ENCODE data around the gene TAT. TPM values are rescaled to one million over a fixed set of nuclear protein-coding genes. Genes with fewer than 3 reads are reported as not detected.
A peak's percentile ranks its signal among the peaks of the same experiment; 100 is the strongest.

The TAT gene
- total RNA-seq, 1 donor from 2014 or later = not detected

DNA sequence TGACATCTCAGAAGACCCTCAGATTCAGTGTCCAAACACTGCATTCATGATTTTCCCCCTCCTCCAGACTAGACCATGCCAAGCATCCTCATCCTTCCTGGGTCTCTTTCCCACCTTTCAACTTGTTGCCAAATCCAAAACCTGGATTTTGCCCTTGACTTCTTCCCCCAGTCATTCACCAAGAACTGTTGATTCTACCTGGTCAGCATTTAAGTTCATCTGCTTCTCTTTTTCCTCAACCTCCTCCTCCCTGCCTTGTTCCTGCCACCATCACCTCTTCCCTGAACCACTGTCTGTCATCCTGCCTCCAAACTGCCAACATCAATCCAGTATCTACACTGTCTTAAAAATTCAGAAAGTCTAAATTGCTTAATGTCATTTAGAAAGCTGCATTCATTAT lies 29.7 kb downstream of the TAT start:
- DNase-seq (ENCODE audit: low read depth) = no peak

DNA sequence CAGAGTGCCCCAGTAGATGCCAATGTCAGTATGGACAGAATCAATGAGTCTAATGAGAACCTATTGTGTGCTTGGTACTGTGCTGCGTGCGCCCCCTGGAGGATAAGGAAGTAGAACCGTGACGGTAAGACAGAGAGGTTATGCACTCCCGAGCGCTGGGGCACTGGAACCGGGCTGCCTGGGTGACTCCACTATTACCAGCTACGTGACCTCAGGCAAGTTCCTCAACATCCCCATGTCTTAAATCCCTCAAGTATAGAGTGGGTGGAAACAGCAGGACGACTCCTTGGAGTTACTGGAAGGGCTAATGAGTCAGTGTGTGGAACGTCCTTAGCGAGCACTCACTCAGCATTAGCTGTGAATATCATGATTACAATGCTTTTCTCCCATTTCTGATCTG lies 34.5 kb downstream of the TAT start:
- DNase-seq (ENCODE audit: low read depth) = peak; percentile 17

DNA sequence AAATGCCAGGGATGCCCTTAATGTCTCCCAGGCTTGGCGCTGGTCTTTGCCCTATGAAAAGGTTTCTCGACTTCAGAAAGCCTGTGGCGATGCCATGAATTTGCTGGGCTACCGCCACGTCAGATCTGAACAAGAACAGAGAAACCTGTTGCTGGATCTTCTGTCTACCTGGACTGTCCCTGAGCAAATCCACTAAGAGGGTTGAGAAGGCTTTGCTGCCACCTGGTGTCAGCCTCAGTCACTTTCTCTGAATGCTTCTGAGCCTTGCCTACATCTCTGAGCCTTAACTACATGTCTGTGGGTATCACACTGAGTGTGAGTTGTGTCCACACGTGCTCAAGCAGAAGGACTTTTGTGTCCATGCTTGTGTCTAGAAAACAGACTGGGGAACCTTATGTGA lies 39.2 kb downstream of the TAT start:
- DNase-seq (ENCODE audit: low read depth) = peak; percentile 45

DNA sequence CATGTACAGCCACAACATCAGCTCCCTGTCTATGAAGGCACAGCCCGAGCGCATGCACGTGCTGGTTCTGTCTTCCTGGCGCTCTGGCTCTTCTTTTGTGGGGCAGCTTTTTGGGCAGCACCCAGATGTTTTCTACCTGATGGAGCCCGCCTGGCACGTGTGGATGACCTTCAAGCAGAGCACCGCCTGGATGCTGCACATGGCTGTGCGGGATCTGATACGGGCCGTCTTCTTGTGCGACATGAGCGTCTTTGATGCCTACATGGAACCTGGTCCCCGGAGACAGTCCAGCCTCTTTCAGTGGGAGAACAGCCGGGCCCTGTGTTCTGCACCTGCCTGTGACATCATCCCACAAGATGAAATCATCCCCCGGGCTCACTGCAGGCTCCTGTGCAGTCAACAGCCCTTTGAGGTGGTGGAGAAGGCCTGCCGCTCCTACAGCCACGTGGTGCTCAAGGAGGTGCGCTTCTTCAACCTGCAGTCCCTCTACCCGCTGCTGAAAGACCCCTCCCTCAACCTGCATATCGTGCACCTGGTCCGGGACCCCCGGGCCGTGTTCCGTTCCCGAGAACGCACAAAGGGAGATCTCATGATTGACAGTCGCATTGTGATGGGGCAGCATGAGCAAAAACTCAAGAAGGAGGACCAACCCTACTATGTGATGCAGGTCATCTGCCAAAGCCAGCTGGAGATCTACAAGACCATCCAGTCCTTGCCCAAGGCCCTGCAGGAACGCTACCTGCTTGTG lies 40.0 kb downstream of the TAT start:
- no peak for DNase-seq (ENCODE audit: low read depth)

DNA sequence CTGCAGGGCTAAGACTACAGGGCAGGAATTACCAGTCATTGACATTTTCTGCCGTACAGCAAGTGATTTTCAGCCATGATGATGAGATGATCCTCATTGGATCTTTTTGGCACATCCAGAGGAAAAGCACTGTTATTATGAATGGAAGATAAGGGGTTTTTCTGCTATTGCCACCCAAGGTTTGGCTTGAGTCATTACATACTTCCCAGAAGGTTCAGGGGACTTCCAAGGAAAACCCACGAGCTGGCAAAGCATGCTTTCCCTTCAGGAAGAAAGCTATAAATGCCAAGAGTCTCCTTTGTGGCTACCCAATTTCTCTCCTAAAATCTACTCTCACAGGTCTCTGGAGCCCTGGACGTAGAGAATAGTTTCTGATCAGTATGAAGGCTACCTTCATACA lies 44.5 kb downstream of the TAT start:
- DNase-seq (ENCODE audit: low read depth) = no peak

DNA sequence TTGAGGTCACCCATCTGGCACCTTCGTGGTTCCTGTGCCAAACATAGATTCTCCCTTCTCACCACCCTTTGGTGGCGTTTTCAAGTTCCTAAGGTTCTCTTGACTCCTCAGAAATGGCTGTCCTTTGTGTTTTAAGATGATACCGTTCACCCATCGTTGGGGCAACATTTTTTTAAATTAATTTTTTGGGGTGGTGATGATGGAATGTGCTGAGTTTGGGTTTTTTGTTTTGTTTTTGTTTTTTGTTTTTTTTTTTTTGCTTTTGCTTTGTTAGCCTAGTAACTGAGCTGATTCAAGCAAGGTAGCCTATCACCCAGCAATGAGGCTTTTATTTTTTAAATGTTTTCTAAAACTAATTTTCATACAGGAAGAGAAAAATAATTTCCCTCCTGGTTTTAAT lies 48.0 kb downstream of the TAT start:
- peak; percentile 9 for DNase-seq (ENCODE audit: low read depth)

DNA sequence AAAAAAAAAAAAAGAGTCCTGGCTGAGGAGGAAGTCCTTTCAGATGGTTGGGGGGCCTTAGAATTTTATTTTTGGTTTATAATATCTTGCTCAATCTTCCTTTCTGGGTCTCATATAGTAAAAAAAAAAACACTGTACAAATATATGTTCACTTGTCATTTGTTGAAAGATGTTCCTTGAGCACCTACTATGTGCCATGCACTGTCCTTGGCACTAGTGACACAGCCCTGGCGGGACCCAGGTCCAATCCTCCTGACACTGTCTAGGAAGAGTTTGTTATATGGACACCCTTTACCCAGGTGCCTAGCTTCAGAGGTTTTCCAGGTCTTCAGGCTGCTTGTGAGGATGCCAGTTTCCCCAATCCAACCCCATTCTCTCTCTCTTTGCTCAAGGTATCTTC lies 48.6 kb downstream of the TAT start:
- no peak for DNase-seq (ENCODE audit: low read depth)

DNA sequence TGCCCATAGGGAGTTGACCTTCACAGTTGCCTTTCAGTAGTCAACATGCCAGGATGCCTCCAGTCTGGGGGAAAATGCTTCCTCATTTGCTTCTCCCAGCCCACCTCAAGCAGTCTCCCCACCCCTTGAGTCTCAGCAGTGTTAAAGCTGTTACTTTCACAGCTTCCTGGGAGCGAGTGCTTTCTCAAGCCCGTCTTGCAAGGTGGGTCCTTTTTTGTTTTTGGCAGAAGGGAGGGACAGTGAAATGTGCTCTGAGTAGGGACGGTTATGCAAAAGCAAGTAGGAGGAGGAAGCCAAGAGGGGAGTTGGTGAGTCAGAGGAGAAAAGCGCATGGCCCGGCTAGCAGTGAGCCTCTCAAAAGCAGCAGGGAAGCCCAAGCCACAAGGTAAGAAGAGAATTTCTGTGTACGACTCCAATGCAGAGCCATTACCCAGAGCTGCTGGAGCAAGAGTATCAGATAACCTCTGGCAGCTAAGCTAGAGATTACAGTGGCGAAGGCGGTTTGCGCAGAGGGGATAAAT lies 50.7 kb downstream of the TAT start, which contains the start of gene CHST4:
TSS of gene CHST4 (plus strand) at position 316 of the 521 bp plus-strand sequence. CDS start 10,252 bp downstream, outside the sequence.
- DNase-seq (ENCODE audit: low read depth) = peak; percentile 67

DNA sequence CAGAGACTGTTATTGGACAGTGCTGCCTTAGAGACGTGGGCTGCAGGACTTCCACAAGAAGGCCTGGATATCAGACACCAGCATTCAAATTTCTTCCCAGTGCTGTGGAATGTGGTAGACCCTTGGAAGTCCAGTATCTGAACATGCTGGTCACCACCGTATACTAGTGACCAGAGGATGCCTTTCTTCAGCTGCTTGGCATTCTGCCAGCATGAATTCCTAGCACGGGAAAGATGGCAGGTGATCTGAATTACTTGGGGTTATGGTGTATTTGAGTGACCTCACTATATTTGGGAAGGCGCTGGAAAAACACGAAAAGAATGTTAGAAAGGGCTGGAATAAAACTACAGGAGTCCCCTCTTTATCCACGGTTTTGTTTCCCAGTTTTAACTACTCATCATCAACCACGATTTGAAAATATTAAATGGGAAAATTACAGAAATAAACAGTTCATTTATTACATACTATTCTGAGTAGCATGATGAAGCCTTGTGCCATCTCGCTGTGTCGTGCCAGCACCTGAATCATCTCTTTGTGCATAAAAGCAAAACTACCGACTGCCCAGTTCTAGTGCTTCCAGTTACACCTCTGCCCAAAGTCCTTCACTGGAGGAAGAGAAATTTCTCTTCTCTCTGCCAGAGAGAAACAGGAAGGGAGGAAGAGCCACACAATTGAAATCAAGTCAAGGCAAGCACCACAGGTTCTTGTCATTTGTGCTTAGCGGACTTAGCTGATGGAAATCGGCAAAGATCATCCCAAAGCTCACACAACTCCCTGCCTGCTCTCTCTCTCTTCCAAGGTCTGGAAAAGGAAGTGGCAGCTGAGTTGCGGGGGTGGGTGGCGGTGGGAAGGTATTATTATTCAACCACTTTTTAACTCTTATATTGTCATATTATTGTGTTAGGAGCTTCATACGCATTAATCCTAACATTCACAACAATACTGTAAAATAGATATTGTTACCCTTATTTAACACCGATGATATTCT lies 52.0 kb downstream of the TAT start:
- peak; percentile 35 for DNase-seq (ENCODE audit: low read depth)

DNA sequence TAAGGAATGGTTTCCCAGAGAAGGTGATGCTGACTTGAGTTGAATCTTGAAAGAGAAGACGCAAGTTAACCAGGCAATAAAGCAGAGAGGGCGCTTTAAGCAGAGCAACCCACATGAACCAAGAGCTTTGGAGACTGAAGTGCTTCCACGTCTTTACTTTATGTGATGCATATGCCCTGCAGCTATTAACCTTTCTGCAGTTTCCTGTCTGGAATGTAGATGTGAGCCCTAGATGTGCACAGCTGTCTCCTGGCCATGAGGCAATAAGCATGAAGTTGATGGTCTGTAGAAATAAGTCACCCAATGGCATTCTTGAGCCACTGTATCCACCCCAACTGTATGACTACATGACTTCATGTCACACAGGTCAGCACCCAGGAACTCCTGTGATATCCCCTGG lies 56.3 kb downstream of the TAT start:
- no peak for DNase-seq (ENCODE audit: low read depth)

Other genes with a start within 250 kb of the TAT start
- 0.94 TPM in 1 of 2 replicates, not detected in the other for gene CALB2, start 218.4 kb downstream of the TAT start, total RNA-seq
- not detected in 2 replicates for gene TLE7, start 135.0 kb downstream of the TAT start, total RNA-seq
- 8.9 and 9.0 TPM in 2 replicates for gene ZNF23, start 114.8 kb downstream of the TAT start, total RNA-seq
- 2.2 and 3.8 TPM in 2 replicates for gene ZNF19, start 87.8 kb downstream of the TAT start, total RNA-seq
- gene CHST4, start 50.7 kb downstream of the TAT start, total RNA-seq = not detected in 2 replicates
- not detected in 2 replicates for gene MARVELD3, start 49.1 kb upstream of the TAT start, total RNA-seq
- gene PHLPP2, start 147.6 kb upstream of the TAT start, total RNA-seq = 6.9 and 9.1 TPM in 2 replicates
- gene AP1G1, start 231.7 kb upstream of the TAT start, total RNA-seq = 56.2 and 60.6 TPM in 2 replicates

All from myocyte (in vitro differentiated cells).